CD4-positive, alpha-beta T cell treated with Interleukin-1 beta for 1 hour (primary cell): Measurements from ENCODE around the gene ADAMTS9.

ENCODE experiments used
- DNase-seq, 2 donors: peaks; one replicate each; pipeline ENCODE4 v3.0.0-alpha.2; 2020 to 2022

ADAMTS9 gene

GRCh38 chr3:64616953-64617352, 70.8 kb downstream of the ADAMTS9 start:
- no peak for DNase-seq

GRCh38 chr3:64612916-64613526, 74.8 kb downstream of the ADAMTS9 start:
- DNase-seq: no peak

- DNase-seq: no peak
These were observed 75.5 kb downstream of the ADAMTS9 start for GRCh38 chr3:64612082-64612860.

- no peak for DNase-seq
These were observed 79.1 kb downstream of the ADAMTS9 start for GRCh38 chr3:64608741-64609140.

- no peak for DNase-seq
These were observed 80.7 kb downstream of the ADAMTS9 start for GRCh38 chr3:64607032-64607551.

- no peak for DNase-seq
These were observed 83.5 kb downstream of the ADAMTS9 start for GRCh38 chr3:64604313-64604712.

GRCh38 chr3:64601824-64602223, 86.0 kb downstream of the ADAMTS9 start:
- no peak for DNase-seq

GRCh38 chr3:64600246-64600950, 87.4 kb downstream of the ADAMTS9 start:
- no peak for DNase-seq

GRCh38 chr3:64599651-64600050, 88.1 kb downstream of the ADAMTS9 start:
- DNase-seq: no peak

GRCh38 chr3:64595253-64595694, 92.5 kb downstream of the ADAMTS9 start:
- DNase-seq: no peak

- no peak for DNase-seq
These were observed 93.7 kb downstream of the ADAMTS9 start for GRCh38 chr3:64594134-64594533.

GRCh38 chr3:64593350-64593749, 94.5 kb downstream of the ADAMTS9 start:
- no peak for DNase-seq

- DNase-seq: no peak
These were observed 96.2 kb downstream of the ADAMTS9 start for GRCh38 chr3:64591615-64592014.

- no peak for DNase-seq
These were observed 99.4 kb downstream of the ADAMTS9 start for GRCh38 chr3:64588380-64588779.

- DNase-seq: no peak
These were observed 100.8 kb downstream of the ADAMTS9 start for GRCh38 chr3:64586952-64587351.

GRCh38 chr3:64584179-64584578, 103.6 kb downstream of the ADAMTS9 start:
- DNase-seq: no peak

GRCh38 chr3:64578797-64579196, 109.0 kb downstream of the ADAMTS9 start:
- no peak for DNase-seq

- no peak for DNase-seq
These were observed 109.6 kb downstream of the ADAMTS9 start for GRCh38 chr3:64578062-64578770.

- no peak for DNase-seq
These were observed 111.5 kb downstream of the ADAMTS9 start for GRCh38 chr3:64576211-64576775.

GRCh38 chr3:64575211-64575844, 112.5 kb downstream of the ADAMTS9 start:
- no peak for DNase-seq

GRCh38 chr3:64574194-64574593, 113.6 kb downstream of the ADAMTS9 start:
- no peak for DNase-seq

GRCh38 chr3:64571982-64572381, 115.8 kb downstream of the ADAMTS9 start:
- no peak for DNase-seq
